HFFc6 (cell line): ENCODE data around the gene CTNNA3. TPM values are rescaled to one million over a fixed set of nuclear protein-coding genes. Genes with fewer than 3 reads are reported as not detected.

Experiments used
- DNase-seq: peaks from one replicate; pipeline ENCODE4 v3.0.0-alpha.2; 2018
- H3K27ac Mint-ChIP-seq: 2 replicates; pipeline ENCODE4 v1.8.0; 2020; ENCODE audit warnings: mild to moderate bottlenecking, mixed read lengths
- H3K27me3 Mint-ChIP-seq: 2 replicates; pipeline ENCODE4 v1.8.0; 2021; ENCODE audit warnings: mild to moderate bottlenecking, moderate library complexity, mixed read lengths; ENCODE audit not compliant: insufficient read depth
- H3K36me3 Mint-ChIP-seq: 2 replicates; pipeline ENCODE4 v1.8.0; 2021; ENCODE audit warnings: low read depth, mixed read lengths
- H3K4me1 Mint-ChIP-seq: 2 replicates; pipeline ENCODE4 v1.8.0; 2020; ENCODE audit warnings: low read depth, mixed read lengths
- H3K4me3 Mint-ChIP-seq: 2 replicates; pipeline ENCODE4 v1.8.0; 2020; ENCODE audit warnings: mild to moderate bottlenecking, moderate library complexity, mixed read lengths
- H3K9me3 Mint-ChIP-seq: 2 replicates; pipeline ENCODE4 v1.8.0; 2020; ENCODE audit warnings: mild to moderate bottlenecking, mixed read lengths
- total RNA-seq, 6 experiments: library from RNA; stranded (reverse); fragmentation: NEBNext Ultra II Directional; extraction: Animal tissue kit (Norgen Biotek cat#: 25700); gene quantifications; 2 replicates in 1 of 6; 3 replicates in 5 of 6; pipeline ENCODE4 v1.2.3, GENCODE V29; 2021
- TF ChIP-seq, protein P1 (sequence below): fragments of 200-600 bp; sonication (generic); IDR thresholded peaks from 2 replicates; pipeline ENCODE4 v1.5.0; 2021; ENCODE audit warnings: antibody characterized with exemption, mild to moderate bottlenecking

The CTNNA3 gene
- total RNA-seq, 6 experiments from 2014 or later: not detected

DNA sequence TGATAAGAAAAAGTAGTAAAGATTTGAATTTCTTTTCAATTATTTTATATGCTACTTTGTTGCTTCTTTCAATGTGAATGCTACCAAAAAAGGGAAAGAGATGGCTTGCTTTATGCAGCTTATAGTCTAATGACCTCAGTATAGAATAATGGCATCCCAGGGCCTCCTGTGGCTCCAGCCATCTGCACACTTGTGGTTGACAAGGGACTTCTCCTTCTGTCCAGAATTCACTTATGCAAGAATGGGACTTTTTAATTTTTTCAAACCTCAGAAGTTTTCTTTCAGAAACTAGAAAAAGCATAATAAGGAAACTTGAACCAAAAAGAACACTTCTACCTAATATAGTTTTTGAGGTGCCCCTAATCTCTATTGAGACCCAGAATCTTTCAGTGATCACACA lies 310.9 kb downstream of the CTNNA3 start:
- Mint-ChIP-seq H3K36me3 (no peaks in the 10 kb centered on the region), H3K4me1 (no peaks in the 10 kb centered on the region), H3K9me3 (peaks cover 9% of the 10 kb centered on the region; the same call in 1 of the 2 replicates), H3K27ac (no peak overlapping the region), H3K27me3 (no peaks in the 10 kb centered on the region; the same call in 1 of the 2 replicates), H3K4me3 (no peak overlapping the region)
- TF ChIP-seq, protein P1, sequence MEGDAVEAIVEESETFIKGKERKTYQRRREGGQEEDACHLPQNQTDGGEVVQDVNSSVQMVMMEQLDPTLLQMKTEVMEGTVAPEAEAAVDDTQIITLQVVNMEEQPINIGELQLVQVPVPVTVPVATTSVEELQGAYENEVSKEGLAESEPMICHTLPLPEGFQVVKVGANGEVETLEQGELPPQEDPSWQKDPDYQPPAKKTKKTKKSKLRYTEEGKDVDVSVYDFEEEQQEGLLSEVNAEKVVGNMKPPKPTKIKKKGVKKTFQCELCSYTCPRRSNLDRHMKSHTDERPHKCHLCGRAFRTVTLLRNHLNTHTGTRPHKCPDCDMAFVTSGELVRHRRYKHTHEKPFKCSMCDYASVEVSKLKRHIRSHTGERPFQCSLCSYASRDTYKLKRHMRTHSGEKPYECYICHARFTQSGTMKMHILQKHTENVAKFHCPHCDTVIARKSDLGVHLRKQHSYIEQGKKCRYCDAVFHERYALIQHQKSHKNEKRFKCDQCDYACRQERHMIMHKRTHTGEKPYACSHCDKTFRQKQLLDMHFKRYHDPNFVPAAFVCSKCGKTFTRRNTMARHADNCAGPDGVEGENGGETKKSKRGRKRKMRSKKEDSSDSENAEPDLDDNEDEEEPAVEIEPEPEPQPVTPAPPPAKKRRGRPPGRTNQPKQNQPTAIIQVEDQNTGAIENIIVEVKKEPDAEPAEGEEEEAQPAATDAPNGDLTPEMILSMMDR: no peak
- no peak for DNase-seq

DNA sequence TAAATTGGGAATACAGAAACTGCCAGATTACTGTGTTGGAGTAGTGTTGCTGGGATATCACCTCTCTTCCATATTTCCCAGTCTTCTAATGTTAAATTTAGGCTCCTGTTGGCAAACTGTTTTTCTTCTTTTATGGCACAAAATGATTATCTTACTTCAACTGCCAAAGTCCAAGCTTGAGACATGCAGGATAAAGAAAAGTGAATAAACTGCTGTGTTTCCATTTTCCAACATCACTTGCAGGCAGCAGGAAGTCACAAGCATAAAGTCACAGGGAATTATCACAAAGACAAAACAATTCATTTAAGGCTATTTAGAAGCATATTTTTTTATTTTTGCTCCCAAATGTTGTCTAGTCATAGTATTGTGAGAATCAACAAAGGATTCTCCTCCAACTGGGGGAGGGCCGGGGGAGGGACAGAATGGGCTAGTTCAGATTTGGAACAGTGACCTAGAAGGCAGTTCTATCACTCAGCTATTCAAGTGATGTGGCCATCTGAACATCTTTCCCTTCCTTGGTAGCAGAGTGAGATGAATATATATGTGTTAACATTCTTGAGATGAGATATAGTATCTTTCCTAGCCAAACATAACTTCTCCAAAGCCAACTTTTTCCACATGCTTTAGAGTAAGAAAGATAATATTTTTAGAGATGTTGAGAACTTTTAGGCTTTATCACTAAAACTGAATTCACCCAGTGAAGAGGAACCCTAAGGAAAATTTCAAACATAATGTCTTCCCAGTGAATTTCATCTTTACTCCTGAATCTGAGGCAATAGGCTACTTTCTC lies 364.7 kb downstream of the CTNNA3 start:
- Mint-ChIP-seq H3K27ac (no peak overlapping the region), H3K4me1 (no peaks in the 10 kb centered on the region), H3K36me3 (no peaks in the 10 kb centered on the region), H3K4me3 (no peak overlapping the region), H3K9me3 (peaks cover 53% of the 10 kb centered on the region), H3K27me3 (no peaks in the 10 kb centered on the region; the same call in 1 of the 2 replicates)
- DNase-seq: no peak
- TF ChIP-seq, protein P1: no peak

GRCh38 chr10:67327626-67328535 lies 368.1 kb downstream of the CTNNA3 start:
- H3K27me3 Mint-ChIP-seq: no peaks in the 10 kb centered on the region; the same call in 1 of the 2 replicates
- H3K27ac Mint-ChIP-seq: no peak overlapping the region
- no peaks in the 10 kb centered on the region for H3K4me1 Mint-ChIP-seq
- TF ChIP-seq, protein P1: no peak
- peaks cover 61% of the 10 kb centered on the region for H3K9me3 Mint-ChIP-seq
- no peak overlapping the region for H3K4me3 Mint-ChIP-seq
- DNase-seq: no peak
- H3K36me3 Mint-ChIP-seq: no peaks in the 10 kb centered on the region

GRCh38 chr10:67319976-67320375 lies 376.0 kb downstream of the CTNNA3 start:
- Mint-ChIP-seq H3K4me3 (no peak overlapping the region), H3K36me3 (no peaks in the 10 kb centered on the region), H3K9me3 (peaks cover 23% of the 10 kb centered on the region), H3K4me1 (no peaks in the 10 kb centered on the region), H3K27me3 (no peaks in the 10 kb centered on the region), H3K27ac (no peak overlapping the region)
- no peak for DNase-seq
- TF ChIP-seq, protein P1: no peak

- TF ChIP-seq, protein P1: no peak
Observed at GRCh38 chr10:67308912-67309311, 387.1 kb downstream of the CTNNA3 start.

More at GRCh38 chr10:67308912-67309311, 387.1 kb downstream of the CTNNA3 start:
- Mint-ChIP-seq H3K27me3 (peaks cover 2% of the 10 kb centered on the region), H3K27ac (no peak overlapping the region), H3K36me3 (no peaks in the 10 kb centered on the region), H3K9me3 (peaks cover 18% of the 10 kb centered on the region), H3K4me1 (no peaks in the 10 kb centered on the region), H3K4me3 (no peak overlapping the region)
- DNase-seq: no peak
